Sigmoid colon (tissue), 4 donors: ENCODE results near the gene SVEP1.

Source experiments
- EP300 ChIP-seq, 4 donors: sonication (generic); formaldehyde crosslinking; IDR thresholded peaks; one replicate each; pipeline ENCODE4 v1.6.1; 2017; ENCODE audit warnings: antibody characterized with exemption in 4 of 4
- POLR2A ChIP-seq, 2 donors: fragments of 450-650 bp; IDR thresholded peaks; one replicate each; pipeline ENCODE4 v1.6.1; 2016; ENCODE audit warnings: antibody characterized with exemption in 2 of 2, mild to moderate bottlenecking in 2 of 2, moderate library complexity in 2 of 2
- POLR2AphosphoS5 ChIP-seq, 4 donors: sonication (generic); formaldehyde crosslinking; IDR thresholded peaks; one replicate each; pipeline ENCODE4 v1.6.1; 2017; ENCODE audit warnings: antibody characterized with exemption in 4 of 4
- TF ChIP-seq, protein P1 (sequence below), 4 experiments: fragments of 450-650 bp in 3 of 4; fragments of 200-600 bp in 1 of 4; IDR thresholded peaks; one replicate each; pipeline ENCODE4 v1.5.1; 2016 to 2019; ENCODE audit warnings: antibody characterized with exemption in 4 of 4, mild to moderate bottlenecking in 3 of 4, moderate library complexity in 2 of 4

DNA sequence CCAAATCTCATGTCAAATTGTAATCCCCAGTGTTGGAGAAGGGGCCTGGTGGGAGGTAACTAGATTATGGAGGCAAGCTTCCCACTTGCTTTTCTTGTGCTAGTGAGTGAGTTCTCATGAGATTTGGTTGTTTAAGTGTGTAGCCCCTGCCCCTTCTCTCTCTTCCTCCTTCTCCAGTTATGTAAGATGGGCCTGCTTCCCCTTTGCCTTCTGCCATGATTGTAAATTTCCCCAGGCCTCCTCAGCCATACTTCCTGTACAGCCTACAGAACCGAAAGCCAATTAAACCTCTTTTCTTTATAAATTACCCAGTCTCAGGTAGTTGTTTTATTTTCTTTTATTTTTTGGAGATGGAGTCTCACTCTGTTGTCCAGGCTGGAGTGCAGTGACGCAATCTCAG, 223.6 kb downstream of the SVEP1 start:
- TF ChIP-seq, protein P1, sequence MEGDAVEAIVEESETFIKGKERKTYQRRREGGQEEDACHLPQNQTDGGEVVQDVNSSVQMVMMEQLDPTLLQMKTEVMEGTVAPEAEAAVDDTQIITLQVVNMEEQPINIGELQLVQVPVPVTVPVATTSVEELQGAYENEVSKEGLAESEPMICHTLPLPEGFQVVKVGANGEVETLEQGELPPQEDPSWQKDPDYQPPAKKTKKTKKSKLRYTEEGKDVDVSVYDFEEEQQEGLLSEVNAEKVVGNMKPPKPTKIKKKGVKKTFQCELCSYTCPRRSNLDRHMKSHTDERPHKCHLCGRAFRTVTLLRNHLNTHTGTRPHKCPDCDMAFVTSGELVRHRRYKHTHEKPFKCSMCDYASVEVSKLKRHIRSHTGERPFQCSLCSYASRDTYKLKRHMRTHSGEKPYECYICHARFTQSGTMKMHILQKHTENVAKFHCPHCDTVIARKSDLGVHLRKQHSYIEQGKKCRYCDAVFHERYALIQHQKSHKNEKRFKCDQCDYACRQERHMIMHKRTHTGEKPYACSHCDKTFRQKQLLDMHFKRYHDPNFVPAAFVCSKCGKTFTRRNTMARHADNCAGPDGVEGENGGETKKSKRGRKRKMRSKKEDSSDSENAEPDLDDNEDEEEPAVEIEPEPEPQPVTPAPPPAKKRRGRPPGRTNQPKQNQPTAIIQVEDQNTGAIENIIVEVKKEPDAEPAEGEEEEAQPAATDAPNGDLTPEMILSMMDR (IDR thresholded peaks at IDR 0.05) = no peak
- no peak for TF ChIP-seq POLR2A (IDR thresholded peaks at IDR 0.05)
- no peak for TF ChIP-seq POLR2AphosphoS5 (IDR thresholded peaks at IDR 0.05)
- TF ChIP-seq EP300 (IDR thresholded peaks at IDR 0.05) = no peak
